ENCODE results near the gene GLT6D1.
A peak's percentile ranks its signal among the peaks of the same experiment; 100 is the strongest.

The GLT6D1 gene

DNA sequence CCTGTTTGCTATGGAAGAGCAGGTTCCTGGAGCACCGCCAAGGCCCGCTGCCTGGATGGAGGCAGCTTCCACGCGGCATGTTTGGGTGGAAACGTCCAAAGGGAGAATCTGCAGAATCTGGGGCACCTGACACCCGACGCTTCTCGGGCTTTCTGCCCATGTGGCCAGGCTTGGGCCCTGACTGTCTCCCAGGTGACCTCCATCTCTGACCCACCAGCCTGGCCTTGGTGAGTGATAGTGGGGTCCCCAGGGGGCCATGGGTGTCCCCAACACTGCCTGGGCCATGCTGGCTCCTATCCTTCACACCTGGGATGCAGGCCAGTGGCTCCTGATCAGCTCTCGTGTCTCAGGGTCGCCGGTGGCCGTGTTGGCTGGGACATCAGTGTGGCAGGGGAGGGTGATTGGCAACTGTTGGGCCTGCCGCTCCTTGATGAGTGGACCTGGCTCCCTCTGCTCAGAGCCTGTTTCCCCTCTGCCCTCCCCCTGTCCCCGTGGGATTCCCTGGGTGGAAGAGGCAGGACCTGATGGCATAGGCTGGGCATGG lies 34.0 kb downstream of the GLT6D1 start:
- H3K36me3 Mint-ChIP-seq (ENCODE audit: low read depth): no peaks in the 10 kb centered on the region
- H3K4me3 Mint-ChIP-seq: no peak overlapping the region
- TF ChIP-seq, protein P1, sequence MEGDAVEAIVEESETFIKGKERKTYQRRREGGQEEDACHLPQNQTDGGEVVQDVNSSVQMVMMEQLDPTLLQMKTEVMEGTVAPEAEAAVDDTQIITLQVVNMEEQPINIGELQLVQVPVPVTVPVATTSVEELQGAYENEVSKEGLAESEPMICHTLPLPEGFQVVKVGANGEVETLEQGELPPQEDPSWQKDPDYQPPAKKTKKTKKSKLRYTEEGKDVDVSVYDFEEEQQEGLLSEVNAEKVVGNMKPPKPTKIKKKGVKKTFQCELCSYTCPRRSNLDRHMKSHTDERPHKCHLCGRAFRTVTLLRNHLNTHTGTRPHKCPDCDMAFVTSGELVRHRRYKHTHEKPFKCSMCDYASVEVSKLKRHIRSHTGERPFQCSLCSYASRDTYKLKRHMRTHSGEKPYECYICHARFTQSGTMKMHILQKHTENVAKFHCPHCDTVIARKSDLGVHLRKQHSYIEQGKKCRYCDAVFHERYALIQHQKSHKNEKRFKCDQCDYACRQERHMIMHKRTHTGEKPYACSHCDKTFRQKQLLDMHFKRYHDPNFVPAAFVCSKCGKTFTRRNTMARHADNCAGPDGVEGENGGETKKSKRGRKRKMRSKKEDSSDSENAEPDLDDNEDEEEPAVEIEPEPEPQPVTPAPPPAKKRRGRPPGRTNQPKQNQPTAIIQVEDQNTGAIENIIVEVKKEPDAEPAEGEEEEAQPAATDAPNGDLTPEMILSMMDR (IDR thresholded peaks at IDR 0.05): no peak
- no peak for DNase-seq
- H3K27ac Mint-ChIP-seq: no peak overlapping the region
- H3K27me3 Mint-ChIP-seq (ENCODE audit: low read depth, poor library complexity): peaks cover 8% of the 10 kb centered on the region
- H3K9me3 Mint-ChIP-seq: peaks cover 6% of the 10 kb centered on the region
- peaks cover 6% of the 10 kb centered on the region for H3K4me1 Mint-ChIP-seq

DNA sequence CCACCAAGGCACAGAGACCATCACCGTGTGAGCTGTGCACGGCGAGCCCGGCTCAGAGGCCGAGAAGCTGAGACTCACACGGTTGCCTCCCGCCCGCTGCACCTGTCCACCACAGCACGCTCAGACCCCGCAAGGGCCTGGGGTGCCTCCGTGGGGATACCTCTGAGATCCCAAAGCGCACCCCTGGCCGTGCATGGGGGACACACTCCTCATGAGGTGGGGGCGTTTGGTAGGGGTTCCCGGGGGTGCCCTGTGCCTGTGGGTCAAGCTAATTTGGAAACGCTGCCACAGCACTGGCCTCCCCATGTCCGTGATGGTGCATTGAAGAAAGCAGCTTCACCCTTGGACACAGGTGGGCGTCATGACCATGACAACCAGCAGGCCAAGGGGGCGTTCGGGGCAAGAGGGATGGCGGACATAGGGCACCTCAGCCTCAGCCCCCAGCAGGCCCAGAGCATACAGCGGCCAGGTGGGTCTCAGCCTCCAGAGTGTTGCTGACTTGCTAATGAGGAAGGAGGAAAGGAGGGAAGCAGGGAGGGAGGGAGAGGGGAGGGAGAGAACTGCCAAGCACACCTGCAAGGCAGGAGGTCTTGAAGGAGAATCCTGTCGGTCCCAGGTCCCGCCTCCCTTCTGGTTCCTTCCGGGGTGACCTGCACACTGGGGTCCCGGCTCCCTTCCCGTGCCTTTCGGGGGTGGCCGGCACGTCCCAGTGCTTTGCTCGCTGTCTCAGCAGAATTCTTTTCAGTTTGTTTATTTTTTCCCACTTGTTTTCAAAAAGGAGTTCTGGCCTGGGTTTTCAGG lies 34.7 kb downstream of the GLT6D1 start:
- Mint-ChIP-seq H3K4me3 (no peak overlapping the region), H3K27ac (no peak overlapping the region), H3K27me3 (ENCODE audit: low read depth, poor library complexity) (peaks cover 8% of the 10 kb centered on the region), H3K36me3 (ENCODE audit: low read depth) (no peaks in the 10 kb centered on the region), H3K4me1 (peaks cover 6% of the 10 kb centered on the region), H3K9me3 (no peaks in the 10 kb centered on the region)
- DNase-seq: no peak
- TF ChIP-seq, protein P1 (IDR thresholded peaks at IDR 0.05): no peak

DNA sequence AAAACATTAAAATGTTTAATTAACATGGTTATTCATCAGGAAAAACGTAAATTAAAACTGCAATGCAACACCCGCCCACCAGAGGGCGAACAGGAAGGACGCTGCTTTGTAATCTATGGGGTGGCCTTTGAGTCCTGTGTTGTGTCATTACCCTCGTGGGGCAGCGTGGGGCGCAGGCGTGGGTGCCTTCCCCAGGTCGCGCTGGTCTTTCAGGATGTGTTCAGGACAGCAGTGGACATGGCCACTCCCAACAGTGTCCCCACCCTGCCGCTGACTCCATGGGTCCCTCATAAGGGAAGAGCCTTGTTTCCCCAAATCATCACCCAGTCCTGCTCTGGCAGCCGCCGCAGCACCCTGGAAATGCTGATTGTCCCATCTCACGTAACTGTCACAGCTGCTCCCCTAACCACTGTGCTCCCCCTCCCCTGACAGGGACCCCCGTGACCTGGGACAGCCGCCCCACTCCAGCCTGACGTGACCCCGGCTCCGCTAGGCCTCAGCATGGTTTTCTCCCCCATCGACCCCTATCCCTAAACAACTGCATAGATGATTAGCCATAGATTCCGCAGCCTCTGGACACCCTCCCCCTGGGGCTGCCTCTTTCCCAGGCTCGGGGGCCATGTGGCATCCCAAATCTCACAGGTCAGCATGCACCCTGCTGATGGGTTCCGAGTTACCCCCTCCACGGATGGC lies 36.4 kb downstream of the GLT6D1 start:
- TF ChIP-seq, protein P1 (IDR thresholded peaks at IDR 0.05): peak; percentile 84
- Mint-ChIP-seq H3K27me3 (ENCODE audit: low read depth, poor library complexity) (peaks cover 18% of the 10 kb centered on the region), H3K9me3 (peaks cover 4% of the 10 kb centered on the region), H3K4me1 (no peaks in the 10 kb centered on the region), H3K36me3 (ENCODE audit: low read depth) (no peaks in the 10 kb centered on the region), H3K4me3 (no peak overlapping the region), H3K27ac (no peak overlapping the region)
- peak; percentile 71 for DNase-seq

DNA sequence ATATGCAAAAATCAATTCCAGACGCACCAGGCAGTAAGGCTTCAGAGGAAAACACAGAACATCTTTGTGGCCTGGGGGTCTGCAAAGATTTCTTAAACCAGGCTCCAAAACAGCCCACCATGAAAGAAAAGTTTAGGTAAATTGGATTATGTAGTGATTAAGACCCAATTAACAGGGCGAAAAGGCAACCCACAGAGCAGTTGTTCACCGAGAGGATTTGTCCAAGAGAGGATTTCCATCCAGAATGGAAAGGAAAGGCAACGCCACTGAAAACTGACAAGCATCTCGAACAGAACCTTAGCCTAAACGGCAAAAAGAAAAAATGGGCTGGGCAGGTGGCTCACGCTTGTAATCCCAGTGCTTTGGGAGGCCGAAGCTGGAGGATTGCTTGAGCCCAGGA lies 37.4 kb downstream of the GLT6D1 start:
- DNase-seq: no peak
- Mint-ChIP-seq H3K9me3 (peaks cover 9% of the 10 kb centered on the region), H3K36me3 (ENCODE audit: low read depth) (no peaks in the 10 kb centered on the region), H3K4me1 (no peaks in the 10 kb centered on the region), H3K27me3 (ENCODE audit: low read depth, poor library complexity) (peaks cover 23% of the 10 kb centered on the region), H3K4me3 (no peak overlapping the region), H3K27ac (no peak overlapping the region)
- TF ChIP-seq, protein P1 (IDR thresholded peaks at IDR 0.05): no peak

DNA sequence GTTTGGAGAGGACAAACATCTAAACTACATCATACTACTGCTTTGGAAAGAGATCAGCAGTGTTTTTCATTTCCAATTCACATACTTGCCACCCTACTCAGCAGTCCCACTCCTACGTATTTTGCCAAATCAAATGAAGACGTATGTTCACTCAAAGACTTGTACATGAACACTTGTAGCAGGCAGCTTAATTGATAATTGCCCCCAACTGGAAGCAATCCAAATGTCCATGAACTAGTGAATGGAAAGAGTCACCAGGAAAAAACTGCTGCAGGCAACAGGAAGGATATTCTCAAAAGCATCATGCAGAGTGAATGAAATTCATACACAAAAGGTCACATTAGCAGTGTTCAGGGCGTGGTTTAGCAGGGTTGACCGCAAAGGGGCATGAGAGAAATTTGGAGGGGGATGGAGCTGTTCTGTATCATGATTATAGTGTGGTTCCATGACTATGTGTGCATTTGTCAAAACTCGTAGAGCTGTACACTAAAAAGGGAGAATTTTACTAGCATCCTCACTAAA lies 39.0 kb downstream of the GLT6D1 start:
- no peak for DNase-seq
- peaks cover 34% of the 10 kb centered on the region for H3K27me3 Mint-ChIP-seq (ENCODE audit: low read depth, poor library complexity)
- peaks cover 26% of the 10 kb centered on the region for H3K9me3 Mint-ChIP-seq
- H3K4me3 Mint-ChIP-seq: no peak overlapping the region
- no peaks in the 10 kb centered on the region for H3K36me3 Mint-ChIP-seq (ENCODE audit: low read depth)
- TF ChIP-seq, protein P1 (IDR thresholded peaks at IDR 0.05): no peak
- no peaks in the 10 kb centered on the region for H3K4me1 Mint-ChIP-seq
- no peak overlapping the region for H3K27ac Mint-ChIP-seq
